RWPE1 (cell line): ENCODE measurements around the gene LRRC49.
"Not testable (repeated sequence)": the region's sequence is repeated elsewhere in the genome, so short reads cannot be mapped to it uniquely, and the experiment has no call there.

ENCODE experiments used
- CTCF ChIA-PET: fragments of 350-600 bp; sonication (Branson Sonifier 250); formaldehyde crosslinking; extraction: SDS; loops from one replicate; lab custom pipeline; 2021; lab: Yijun Ruan, JAX
- POLR2A ChIA-PET: fragments of 400-600 bp; formaldehyde crosslinking; extraction: SDS; loops from one replicate; lab custom pipeline; 2020; ENCODE audit warnings: antibody characterized with exemption; ENCODE audit not compliant: low non-redundant PET; lab: Yijun Ruan, JAX
- DNase-seq: peaks from one replicate; pipeline ENCODE4 v3.0.0; 2012; ENCODE audit warnings: low spot score
- H3K27ac ChIP-seq: fragments of 450-650 bp; 2 replicates; pipeline ENCODE4 v1.5.1; 2017
- TF ChIP-seq, protein P1 (sequence below): fragments of 450-650 bp; conservative IDR thresholded peaks from 2 replicates; pipeline ENCODE4 v1.5.1; 2017; ENCODE audit warnings: low read depth, mild to moderate bottlenecking

Gene LRRC49

DNA sequence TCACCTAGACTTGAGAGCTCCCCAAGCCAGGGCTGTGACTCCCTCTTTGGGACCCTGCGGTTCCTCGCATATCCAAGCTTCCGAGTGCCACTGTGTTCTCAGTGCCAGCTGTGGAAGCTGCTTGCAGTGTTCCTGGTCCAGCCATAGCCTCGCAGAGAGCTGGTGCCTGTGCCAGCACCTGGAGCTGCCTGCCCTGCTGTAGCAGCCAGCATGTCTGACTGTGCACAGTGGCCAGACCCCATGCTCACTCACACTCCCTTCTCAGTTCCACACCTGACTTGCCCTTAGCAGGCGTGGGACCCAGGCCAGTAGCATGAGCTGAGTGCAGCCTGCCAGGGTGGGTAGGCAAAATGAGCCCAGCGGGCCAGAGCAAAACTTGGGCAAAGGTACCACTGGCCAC is 25.3 kb downstream of the LRRC49 start:
- ChIA-PET POLR2A (no interaction called here), CTCF (no interaction called here)
- TF ChIP-seq, protein P1, sequence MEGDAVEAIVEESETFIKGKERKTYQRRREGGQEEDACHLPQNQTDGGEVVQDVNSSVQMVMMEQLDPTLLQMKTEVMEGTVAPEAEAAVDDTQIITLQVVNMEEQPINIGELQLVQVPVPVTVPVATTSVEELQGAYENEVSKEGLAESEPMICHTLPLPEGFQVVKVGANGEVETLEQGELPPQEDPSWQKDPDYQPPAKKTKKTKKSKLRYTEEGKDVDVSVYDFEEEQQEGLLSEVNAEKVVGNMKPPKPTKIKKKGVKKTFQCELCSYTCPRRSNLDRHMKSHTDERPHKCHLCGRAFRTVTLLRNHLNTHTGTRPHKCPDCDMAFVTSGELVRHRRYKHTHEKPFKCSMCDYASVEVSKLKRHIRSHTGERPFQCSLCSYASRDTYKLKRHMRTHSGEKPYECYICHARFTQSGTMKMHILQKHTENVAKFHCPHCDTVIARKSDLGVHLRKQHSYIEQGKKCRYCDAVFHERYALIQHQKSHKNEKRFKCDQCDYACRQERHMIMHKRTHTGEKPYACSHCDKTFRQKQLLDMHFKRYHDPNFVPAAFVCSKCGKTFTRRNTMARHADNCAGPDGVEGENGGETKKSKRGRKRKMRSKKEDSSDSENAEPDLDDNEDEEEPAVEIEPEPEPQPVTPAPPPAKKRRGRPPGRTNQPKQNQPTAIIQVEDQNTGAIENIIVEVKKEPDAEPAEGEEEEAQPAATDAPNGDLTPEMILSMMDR, result no peak
- H3K27ac ChIP-seq, result no peak overlapping the region
- no peak for DNase-seq

DNA sequence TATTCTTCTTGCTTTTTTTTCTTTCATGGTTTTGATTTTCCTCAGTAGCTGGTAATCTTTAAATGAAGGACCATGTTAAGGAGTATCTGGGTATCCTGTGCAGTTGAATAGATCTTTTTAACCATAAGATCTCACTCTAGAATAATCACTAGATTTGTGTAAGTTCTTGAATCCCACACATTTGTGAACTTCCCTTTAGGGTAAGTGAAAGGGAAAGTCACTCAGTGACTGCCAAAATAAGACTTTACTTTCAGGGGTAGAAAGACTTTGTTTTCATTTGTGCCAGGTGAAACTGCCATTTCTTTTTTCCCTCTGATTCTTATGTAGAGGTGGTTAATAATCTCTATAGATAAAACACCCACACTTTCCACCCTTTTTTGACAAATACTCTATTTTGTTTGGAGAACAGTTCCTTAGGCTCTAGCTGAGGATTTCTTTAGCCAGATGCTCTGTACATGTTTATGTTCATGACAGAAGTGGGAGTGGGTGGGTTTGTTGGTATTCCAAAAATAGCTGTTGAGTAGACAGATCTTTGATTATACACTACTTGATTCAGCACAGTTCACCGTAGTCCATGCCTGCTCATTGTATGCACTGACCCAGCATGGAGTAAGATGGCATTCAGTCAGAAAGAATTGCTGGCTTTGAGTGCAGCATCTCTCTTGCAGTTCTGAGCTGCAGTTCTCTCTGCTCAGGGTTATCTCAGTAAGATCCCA is 28.5 kb downstream of the LRRC49 start:
- DNase-seq, result no peak
- POLR2A ChIA-PET, result no interaction called here
- CTCF ChIA-PET, result no interaction called here
- no peak overlapping the region for H3K27ac ChIP-seq
- TF ChIP-seq, protein P1, result no peak

DNA sequence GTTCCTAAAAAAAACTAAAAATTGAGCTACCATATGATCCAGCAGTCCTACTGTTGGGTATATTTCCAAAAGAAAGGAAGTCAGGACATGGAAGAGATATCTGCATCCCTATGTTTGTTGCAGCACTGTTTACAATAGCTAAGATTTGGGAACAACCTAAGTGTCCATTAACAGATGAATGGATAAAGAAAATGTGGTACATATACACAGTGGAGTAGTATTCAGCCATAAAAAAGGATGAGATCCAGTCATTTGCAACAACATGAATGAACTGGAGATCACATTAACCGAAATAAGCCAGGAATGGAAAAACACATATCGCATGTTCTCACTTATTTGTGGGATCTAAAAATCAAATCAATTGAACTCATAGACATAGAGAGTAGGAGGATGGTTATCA is 29.5 kb downstream of the LRRC49 start:
- CTCF ChIA-PET, result no interaction called here
- no peak overlapping the region for H3K27ac ChIP-seq
- POLR2A ChIA-PET, result no interaction called here
- DNase-seq, result no peak
- TF ChIP-seq, protein P1, result no peak

DNA sequence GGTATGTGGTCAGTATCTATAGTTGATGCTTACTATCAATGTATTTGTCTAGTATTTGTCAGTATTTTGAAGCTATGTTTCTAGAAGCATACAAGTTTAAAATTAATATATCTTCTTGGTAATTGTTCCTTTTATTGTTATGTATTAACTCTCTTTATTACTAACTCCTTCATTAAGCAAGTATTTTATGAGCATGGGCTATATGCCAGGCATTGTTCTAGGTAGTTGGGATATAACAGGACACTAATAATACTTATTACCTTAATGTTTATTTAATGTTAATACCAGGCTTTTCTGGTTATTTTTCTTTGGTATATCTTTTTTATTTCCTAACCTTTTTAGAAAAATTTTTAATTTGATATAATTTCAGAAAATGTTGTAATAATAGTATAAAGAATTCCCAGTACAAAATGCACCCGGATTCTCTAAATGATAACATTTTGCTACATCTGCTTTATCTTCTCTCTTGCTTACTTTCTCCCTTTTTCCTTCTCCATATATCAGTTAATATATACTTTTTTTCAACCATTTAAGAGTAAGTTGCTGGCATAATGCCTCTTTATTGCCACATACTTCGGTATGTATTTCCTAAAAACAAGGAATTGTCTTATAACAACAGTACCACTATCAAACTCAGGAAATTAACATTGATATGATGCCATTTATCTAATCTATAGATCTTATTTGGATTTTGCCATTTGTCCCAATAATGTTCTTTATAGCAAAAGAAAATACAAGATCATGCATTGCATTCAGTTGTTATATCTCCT is 30.9 kb downstream of the LRRC49 start:
- TF ChIP-seq, protein P1, result no peak
- H3K27ac ChIP-seq, result no peak overlapping the region
- ChIA-PET CTCF (no interaction called here), POLR2A (no interaction called here)
- no peak for DNase-seq

DNA sequence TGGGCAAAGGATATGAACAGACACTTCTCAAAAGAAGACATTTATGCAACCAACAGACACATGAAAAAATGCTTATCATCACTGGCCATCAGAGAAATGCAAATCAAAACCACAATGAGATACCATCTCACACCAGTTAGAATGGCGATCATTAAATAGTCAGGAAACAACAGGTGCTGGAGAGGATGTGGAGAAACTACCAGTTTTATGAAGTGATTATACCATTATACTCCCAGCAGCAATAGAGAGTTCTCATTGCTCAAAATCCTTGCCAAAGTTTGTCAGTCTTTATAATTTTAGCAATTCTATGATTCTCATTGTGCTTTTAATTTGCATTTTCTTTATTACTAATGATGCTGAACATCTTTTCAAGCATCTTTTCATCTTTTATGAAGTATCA is 34.3 kb downstream of the LRRC49 start:
- POLR2A ChIA-PET, CTCF ChIA-PET, H3K27ac ChIP-seq, DNase-seq: not testable (repeated sequence)

DNA sequence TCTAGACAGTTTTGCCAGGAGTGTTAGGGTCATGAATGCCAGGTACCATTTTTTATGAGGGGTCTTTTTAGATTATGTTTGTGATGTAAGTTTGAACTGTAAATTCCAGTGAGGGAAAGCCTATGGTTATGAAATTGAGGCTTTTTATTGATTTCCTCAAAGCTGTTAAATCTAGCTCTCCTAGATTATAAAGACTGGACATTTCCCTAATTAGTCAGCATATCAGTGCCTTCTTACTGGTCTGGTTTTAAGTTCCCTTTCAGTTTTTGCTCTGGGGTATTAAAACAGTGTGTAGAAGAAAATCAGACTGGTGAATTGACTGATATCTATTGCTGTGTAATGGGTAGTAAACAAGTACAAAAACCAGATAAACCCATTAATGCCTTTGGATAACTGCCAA is 39.2 kb downstream of the LRRC49 start:
- DNase-seq, result no peak
- POLR2A ChIA-PET, result interaction anchor here (0.6 kb wide), 1 partner anchor 22 kb away, joined by 4 read pairs; no protein-coding TSS in a partner anchor
- H3K27ac ChIP-seq, result no peak overlapping the region
- CTCF ChIA-PET, result no interaction called here
- TF ChIP-seq, protein P1, result no peak

DNA sequence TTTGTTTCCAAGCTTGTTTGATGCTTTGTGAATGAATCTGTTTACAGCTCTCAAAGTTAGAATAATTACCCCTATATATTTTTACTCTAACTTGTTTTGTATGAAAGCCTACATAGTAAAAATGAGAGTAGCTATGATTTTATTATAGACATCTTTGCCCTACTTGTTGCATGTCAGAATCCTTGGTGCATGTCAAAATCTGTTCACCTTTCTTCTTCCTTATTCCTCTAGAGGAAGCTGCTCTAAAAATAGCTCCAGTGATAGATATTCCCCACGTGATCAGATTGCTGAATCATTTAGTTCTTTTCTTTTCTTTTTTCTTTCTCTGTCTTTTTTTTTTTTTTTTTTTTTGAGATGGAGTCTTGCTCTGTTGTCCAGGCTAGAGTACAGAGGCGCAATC is 39.8 kb downstream of the LRRC49 start:
- H3K27ac ChIP-seq, result no peak overlapping the region
- TF ChIP-seq, protein P1, result no peak
- ChIA-PET POLR2A (no interaction called here), CTCF (no interaction called here)
- no peak for DNase-seq
